Activated CD4-positive, CD25-positive, alpha-beta regulatory T cell treated with anti-CD3 and anti-CD28 coated beads, Interleukin-2, amount 50 U/mL, for 24 hours (primary cell): ENCODE measurements around the gene DUSP14.

Source experiments
- ATAC-seq, 2 donors: fragments of 150-1000 bp; cut with Tn5 transposase; one replicate each; pipeline ENCODE4 v1.10.0; 2021; ENCODE audit warnings: mild to moderate bottlenecking in 1 of 2, moderate library complexity in 1 of 2

DUSP14 gene

DNA sequence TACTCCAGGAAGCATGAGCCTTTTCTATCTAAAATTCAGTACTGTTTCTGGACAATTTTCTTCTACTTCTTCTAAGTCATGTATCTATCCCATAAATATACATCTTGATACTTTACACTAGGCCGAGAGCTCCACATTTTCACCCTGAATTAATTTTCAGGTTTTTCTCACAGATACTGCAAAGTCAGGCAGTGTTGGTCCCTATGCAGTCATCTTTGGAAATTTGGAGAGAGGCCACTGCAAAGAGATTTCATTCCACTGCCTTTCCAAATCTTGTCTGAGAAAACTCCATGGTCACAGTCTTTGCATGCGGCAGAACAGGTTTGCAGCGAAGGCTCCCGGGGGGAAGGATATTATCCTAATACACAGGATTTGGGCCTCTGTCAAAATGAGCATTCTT is 28.2 kb downstream of the DUSP14 start:
- ATAC-seq = no peak

DNA sequence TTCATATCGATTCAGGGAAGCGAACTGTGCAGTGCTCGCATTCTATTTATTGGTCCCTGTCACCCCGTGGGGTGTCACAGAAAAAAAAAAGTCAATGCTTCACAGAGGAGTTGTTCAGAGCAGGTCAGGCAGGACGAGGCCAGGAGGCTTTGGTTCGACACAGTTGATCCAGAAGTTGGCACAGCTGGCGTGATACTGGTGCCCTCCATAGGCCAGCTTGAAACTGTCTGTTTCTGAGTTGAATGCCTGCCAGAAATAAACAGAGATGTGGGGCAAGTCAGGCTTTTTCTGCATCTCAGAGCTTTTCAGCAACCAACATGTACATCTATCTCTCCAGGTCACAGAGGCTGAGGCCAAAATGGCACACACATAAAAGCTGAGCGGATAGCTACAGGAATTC is 29.1 kb downstream of the DUSP14 start:
- ATAC-seq = no peak

DNA sequence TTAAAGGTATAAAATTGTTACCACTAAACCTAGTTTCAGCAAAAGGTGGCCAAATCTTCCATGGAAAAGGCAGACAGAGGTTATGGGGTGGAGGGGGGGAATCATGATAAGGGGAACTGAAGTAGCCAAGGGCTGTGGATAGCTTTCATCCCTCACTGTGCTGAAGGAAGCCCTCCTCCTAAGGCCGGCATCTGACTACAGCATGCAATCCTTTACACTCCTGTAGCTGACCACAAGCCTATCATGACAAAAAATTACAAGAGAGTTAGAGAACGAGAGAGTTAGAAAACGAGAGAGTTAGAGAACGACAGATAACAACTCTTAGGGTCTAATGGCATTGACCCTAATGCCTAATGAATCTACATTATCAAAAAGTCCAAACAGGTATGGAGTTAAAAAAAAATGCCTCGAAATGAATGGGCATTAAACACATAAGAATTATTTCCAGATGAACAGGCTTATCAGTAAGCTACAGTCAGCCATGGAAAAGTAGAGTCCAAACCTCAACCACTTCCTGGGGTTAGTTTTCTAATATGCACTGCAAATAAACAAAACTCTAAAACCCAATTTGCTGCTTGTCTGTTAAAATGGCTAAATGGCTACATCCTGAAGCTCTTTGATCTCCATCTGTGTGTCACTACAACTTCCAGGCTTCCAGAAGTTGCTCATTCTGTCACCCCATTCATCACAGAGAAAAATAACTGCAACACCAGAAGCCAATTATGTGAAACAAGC is 29.7 kb downstream of the DUSP14 start:
- ATAC-seq = no peak

DNA sequence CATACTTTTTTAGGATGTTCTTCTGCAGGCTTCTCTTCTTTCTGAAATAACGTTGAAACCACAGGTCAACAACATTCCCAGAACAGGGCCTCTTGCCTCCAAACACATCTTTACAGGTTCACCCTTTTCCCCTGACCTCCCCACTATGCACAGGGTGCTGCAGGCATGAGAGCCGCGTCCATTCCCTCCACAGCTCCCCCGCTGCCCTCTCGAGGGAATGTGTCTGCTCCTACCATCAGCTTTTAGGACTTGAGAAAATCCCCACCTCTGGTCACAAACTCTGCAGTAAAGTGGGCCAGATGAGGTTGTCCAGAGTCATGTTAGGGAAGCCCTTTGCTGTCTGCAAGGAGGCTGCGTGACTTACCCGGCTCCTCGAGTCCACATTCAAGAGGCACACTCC is 30.5 kb downstream of the DUSP14 start:
- no peak for ATAC-seq

DNA sequence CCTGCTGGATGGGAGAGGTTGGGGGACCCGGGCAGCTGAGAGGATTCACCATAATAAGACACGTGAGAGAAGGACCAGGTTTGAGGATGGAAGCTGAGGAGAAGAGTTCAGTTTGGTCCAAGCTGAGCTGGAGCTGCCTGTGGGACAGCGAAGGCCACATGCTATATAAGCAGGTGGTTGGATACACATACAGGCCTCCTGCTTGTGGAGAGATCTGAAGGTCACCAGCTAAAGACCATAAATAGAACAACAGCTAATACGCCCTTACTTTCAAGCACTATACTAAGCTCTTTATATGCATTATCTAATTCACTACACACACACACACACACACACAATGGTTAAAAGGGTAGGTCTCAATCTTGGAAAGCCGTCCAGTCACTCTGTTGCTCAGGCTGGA is 32.1 kb downstream of the DUSP14 start:
- ATAC-seq = no peak

DNA sequence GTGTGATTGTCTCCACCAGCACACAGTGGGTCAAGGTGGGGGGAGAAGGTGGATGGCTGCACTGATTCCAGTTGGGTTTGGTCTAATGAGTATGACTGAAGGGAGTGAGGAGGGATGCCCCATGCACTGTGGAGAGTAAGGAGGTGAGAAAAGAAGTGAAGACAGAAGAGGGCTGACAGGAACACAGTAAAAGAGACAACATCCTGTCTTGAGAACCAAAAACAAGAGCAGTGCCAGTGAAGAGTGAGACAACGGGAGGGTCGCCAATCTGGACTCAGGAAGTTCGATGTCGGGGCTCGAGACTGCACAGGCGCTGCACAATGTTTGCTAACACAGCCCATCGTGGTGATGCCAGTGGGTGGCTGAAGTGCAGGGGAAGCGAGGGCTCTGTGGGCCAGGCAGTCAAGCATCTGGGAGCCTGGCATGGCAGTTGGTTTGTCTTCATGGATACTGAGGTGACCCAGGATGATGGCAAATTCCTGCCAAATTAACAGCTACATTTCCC is 34.1 kb downstream of the DUSP14 start:
- no peak for ATAC-seq

DNA sequence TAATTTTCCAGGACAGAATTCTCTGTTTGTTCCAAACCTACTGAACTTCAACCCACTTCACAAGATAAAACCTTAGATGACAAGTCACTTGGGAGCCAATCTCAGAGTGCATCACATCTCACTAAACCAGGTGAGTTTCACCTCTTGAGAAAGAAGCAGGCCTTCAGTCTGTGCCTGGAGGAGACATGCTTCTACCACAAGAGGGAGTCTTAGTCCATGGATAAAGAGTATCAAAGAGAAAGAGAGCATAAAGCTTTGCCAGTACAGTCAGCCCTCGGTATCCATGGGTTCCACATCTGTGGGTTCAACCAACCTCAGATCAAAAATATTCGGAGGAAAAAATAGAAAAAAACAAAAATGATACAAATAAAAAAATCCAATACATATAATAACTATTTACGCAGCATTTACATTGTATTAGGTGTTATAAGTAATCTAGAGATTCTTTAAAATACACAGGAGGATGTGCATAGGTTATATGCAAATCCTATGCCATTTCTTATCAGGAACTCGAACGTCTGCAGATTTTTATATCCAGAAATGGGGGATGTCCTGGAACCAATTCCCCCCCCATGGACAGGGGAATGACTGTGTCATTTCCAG is 37.7 kb downstream of the DUSP14 start:
- ATAC-seq = peak; percentile 69 to 86

DNA sequence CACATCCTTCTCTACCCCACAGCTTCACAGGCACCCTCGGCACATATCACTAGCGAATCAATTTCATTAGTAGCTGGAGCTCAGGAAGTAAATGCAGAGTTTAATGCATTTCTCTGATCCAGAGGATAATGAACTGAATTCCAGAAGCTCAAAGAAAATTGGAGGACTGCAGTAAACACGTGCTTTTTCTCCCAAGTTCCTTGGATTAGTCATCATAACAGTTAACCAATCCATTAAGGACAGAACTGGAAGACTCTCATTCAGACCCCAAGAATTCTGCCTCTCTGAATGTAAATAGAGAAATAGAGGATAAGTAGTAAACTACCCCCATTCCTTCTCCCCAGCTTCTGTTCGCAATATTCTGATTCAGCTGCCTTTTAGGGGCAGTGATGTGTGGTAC is 40.7 kb downstream of the DUSP14 start:
- no peak for ATAC-seq

DNA sequence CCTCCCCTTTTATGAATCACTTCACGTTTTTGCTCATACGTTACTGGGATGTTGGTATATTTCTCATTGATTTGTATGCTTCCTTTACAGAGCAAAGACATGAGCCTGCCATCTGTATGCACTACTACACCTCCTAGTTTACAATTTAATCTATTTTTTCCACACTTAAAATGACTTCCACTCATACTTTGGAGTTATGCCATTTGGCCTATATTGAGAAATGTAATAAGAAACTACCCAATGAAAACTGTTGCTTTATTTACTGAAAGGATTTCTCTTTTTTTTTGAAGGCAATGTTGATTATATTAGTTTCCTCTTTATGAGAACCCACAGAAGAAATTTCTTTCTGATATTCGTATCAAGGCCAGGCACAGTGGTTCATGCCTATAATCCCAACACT is 43.1 kb downstream of the DUSP14 start:
- ATAC-seq = no peak

DNA sequence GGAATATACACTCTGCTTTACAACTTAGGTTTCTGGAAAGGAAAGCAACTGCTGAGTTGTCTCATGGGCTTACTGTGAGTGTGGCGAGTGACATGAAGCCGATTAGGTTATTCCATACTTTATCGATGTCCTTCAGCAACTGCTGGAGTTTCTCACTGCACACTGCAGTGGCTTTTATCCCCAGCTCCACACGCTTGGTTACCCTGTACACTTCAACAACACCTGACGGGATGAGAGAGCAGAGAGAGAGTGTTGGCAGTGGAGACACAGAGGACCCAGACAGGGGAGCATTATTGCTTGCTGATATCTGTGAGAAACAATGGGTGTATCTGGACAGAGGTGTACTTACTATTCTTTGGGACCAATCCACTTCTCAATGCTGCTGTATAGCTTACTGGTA is 46.2 kb downstream of the DUSP14 start:
- no peak for ATAC-seq

DNA sequence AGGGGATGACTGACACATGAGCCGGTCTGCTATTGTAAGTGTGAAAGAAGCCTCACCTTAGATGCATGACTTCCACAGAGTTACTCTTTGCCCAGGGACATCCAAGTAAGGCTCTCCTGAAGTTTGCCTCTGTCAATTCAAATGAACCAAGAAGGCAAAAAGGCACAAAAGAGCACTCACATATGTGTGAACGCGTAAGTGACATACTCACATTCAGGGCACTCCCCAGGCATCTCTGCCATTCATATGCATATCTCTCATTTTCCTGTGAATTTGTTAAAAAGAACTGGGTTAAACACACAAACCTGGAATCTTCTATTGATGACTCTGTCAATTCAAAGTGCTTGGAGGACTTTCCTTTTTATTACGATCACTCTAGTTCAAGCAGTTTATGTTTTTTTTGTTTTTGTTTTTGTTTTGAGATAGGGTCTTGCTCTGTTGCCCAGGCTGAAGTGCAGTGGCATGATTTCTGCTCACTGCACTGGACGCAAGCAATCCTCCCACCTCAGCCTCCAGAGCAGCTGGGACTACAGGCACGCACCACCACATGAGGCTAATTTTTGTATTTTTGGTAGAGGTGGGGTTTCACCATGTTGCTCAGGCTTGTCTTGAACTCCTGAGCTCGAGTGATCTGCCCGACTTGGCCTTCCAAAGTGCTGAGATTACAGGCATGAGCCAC is 49.4 kb downstream of the DUSP14 start:
- ATAC-seq = no peak

DNA sequence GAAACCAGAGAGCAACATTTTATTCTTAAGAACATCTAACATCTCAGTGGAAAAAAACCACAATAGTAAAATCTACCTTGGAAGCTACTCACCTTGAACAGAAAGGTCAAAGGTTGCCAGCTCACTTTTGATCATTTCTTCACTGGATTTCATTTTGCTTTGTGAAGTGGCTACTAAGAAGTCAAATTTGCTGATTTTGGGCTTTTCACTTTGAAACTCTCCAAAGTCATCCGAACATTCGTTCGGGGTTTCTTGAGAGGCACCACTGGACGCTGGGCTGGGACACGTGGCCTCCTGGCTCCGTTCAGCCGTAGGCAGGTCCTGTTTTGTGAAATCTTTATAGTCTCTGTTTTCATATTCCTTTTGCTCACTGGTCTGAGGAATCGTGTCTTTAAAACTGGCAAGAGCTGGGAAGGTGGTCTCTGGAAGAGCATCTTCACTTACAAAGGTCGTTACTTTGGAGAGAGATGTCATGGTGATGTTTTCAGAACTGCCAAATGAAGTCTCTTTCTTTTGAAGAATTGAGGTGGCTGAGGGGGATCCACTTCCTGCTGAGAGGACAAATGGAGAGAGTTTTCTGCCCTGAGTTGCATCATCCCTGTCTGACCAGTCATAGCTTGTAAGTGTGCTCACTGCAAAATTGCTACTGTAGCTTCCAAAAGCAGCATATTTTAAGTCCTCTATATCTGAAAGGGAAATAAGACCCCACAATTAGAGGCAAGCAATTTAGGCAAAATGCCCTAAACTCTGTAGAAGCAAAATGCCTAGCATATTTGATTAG is 52.4 kb downstream of the DUSP14 start:
- no peak for ATAC-seq

DNA sequence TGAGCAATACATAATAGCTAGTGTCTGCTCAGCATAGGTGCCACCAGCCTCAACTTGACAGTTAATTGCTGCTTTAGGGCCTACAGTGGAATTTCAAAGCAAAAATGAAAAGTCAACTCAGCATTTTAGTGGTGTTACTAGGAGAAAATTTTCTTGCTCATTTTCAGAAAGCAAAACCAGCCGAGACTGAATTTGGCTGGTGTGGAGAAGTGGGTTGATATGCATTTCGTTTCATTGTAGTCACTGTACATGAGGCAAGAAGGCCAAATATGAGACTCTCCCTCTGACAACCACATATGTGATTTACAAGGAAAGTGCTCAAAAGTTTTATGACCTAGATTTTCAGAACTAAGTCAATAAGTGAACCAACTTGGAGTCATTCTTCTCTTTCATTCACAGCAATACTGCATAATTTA is 54.0 kb downstream of the DUSP14 start:
- peak; percentile 46 to 53 for ATAC-seq

DNA sequence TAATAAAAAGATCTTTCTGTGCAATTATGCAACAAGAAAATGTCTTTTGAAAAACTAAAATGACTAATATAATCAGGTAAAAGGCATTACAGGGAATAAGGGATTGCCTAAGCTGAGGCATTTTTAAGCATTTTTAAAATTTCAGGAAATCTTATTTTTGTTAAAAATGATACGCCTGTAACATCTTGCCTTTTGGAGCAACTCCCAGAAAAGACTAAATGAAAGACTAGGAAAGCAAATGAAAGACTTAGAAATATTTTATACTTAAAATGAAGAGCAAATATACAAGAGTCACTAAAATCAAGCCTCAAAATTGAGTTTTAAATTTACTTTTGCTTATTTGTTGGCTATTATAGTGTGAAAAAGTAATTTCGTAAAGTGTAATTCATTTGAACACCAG is 55.8 kb downstream of the DUSP14 start:
- no peak for ATAC-seq

DNA sequence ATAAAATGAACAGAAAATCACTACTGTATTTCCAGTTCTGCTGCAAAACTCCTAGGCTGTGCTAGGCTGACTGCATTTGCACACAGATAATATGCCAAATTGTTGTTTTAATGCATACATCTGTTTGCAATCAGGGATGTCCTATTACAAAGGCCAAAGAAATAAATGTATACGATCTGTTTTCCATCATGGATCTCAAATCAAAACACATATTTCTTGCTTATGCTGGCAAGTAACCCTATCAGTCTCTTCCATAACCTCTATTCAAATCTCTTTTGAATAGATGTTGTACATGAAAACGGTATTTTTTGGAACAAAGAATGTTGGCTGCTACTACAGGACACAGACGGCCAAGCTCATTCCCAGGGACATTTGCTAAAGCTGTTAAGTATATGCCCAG is 56.6 kb downstream of the DUSP14 start:
- ATAC-seq = no peak

DNA sequence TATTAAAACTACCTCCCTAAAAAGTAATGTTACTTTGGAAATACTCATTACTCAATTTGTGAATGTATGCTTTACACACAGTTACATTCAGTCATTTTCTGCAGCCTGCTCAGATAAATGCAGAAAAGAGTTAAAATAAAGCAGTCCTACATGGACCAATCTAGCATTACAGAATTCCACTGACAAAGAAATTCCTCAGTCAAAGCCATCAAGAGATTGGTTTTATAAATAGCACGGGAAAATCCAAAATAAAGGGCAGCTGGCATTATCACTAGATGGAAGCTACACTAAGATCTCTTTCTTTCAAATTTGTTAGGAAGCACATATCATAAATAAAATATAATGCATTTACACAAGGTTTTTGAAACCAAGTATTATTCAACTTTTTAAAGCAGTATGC is 58.3 kb downstream of the DUSP14 start:
- no peak for ATAC-seq

DNA sequence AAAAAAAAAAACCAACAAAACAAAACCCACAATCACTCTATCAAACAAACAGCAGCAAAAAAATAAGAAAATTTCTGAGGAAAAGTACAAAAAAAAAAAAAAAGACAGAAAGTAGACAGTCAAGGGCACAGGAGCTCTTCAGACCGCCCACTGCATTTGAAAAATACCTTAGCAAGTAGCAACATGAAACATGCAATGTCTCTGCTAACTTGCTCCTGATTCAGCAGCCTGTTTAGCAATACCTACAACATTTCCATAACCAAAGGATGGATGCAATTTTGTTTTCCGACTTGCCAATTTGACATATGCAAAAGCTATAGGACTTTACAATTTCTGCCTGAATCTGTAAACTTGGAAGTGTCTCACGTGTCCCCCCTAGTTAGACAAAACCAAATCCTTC is 62.1 kb downstream of the DUSP14 start:
- no peak for ATAC-seq

DNA sequence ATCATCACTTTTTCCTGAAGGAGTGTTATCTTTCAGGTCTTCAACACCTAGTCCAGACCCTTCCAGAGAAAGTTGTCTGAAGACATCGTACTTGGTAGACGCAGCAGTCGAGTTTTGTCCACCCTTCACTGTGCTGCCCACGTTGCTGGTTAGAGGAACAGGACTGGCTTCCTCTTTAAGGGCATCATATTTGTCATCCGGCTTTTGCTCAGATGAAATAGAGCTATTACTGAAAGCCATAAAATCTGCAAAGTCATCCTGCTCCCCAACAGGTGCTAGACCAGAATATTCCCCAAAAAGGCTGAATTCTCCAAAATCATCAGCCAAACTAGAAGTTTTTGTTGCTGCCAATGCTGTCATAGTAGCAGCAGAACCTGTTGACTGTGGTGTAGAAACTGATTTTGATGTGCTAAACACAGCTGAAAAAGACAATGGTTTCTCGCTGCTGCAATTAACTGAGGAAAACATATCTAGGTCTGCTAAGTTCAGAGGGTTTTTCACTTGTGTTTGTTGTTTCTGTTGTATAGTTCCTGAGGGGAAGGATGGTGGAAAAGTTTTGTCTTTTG is 63.8 kb downstream of the DUSP14 start:
- ATAC-seq = no peak

DNA sequence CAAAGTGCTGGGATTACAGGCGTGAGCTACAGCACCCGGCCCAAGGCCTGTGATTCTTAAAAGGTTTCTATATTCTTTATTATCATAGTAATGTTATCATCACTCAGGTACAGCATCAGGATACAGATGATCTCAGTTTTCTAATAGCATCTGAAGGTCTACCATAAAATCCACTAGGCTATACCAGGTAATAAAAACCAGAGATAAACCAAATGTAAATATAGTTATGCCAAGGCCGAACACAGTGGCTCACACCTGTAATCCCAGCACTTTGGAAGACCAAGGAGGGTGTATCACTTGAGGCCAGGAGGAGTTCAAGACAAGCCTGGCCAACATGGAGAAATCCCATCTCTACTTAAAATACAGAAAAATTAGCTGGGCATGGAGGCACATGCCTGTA is 65.7 kb downstream of the DUSP14 start:
- ATAC-seq = no peak

DNA sequence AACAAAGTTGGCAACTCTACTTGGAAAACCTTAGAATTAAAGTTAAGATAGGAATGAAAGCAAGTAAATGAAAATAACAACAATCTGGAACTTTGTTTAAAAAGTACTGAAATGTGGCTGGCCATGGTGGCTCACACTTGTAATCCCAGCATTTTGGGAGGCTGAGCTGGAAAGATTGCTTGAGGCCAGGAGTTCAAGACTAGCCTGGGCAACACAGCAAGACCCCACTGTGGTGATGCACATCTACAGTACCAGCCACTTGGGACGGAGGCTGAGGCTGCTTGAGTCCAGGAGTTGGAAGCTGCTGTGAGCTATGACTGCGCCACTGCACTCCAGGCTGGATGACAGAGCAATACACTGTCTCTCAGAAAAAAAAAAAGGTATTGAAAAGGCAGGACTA is 67.8 kb downstream of the DUSP14 start:
- ATAC-seq = no peak

DNA sequence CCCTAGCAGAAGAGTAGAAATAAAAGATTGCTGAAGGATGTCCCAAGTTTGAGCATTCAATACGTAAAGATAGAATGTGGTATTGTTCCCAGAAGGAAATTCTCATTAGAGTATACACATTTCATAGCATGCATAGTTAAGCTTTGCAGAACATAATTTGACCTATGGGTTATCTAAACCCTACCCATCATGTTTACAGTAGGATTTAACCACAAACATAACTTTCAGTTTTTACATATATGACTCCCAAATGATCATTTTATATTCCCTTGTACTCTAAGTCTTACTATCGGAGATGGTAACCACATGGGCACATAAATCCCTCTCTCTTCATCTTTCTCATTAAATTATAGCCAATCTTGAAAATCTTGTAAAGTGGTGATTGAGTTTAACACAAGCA is 68.6 kb downstream of the DUSP14 start:
- ATAC-seq = no peak

DNA sequence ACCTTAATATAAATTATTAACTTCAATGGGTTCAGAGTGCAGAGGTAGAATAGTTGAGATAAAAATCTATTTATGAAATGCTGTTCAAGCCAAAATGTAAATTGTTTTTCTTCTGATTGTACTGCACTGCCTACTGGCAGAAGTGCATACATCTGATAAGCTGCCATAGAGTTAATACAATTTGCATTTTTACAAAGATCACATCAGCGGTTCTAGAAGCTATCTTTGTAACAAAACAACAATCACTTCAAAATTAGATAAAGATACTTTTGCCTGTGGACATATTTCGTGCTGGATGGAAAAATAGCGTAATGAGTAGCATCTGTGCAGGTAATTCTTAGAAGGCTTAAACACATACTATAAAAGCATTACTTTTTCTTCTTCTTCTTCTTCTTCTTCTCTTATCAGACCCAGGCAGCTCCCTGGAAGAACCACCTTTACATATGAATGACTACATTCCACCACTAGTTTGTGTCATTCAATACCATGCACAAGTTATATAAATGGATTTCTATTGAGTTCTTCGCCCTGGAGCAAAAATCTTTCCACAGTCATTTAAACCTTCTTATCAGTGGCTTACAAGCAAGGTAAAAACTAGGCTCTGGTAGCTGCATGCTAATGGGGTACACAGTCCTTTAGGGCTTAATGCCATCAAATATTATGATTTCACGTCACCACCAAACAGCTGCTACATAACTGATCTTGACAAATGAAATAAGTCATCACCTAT is 72.5 kb downstream of the DUSP14 start:
- ATAC-seq = no peak
